MM.1S (cell line): ENCODE data around the gene TRIM54.

ENCODE experiments used
- DNase-seq: peaks from one replicate; pipeline ENCODE4 v3.0.0-alpha.2; 2015
- H2AFZ ChIP-seq: fragments of 300-600 bp; sonication (generic); 2 replicates; pipeline ENCODE4 v1.6.0; 2016; ENCODE audit warnings: antibody characterized with exemption, low read length
- H3F3A ChIP-seq: fragments of 300-600 bp; sonication (generic); 2 replicates; pipeline ENCODE4 v1.6.1; 2016; ENCODE audit warnings: mild to moderate bottlenecking, antibody characterized with exemption, low read length, moderate library complexity, mixed read lengths; ENCODE audit not compliant: insufficient read depth
- H3K27ac ChIP-seq: fragments of 300-600 bp; sonication (generic); 2 replicates; pipeline ENCODE4 v1.5.1; 2016; ENCODE audit warnings: mild to moderate bottlenecking, low read length
- H3K27me3 ChIP-seq: fragments of 300-600 bp; sonication (generic); replicated peaks from 2 replicates; pipeline ENCODE4 v1.6.0; 2016; ENCODE audit warnings: low read length; ENCODE audit not compliant: insufficient read depth
- H3K36me3 ChIP-seq: fragments of 300-600 bp; sonication (generic); replicated peaks from 2 replicates; pipeline ENCODE4 v1.6.1; 2016; ENCODE audit warnings: mild to moderate bottlenecking, low read length, mixed read lengths; ENCODE audit not compliant: insufficient read depth
- H3K4me1 ChIP-seq: fragments of 300-600 bp; sonication (generic); 2 replicates; pipeline ENCODE4 v1.6.1; 2016; ENCODE audit warnings: low read length, mixed read lengths
- H3K4me2 ChIP-seq: fragments of 300-600 bp; sonication (generic); 2 replicates; pipeline ENCODE4 v1.6.0; 2016; ENCODE audit warnings: low read depth, low read length
- H3K4me3 ChIP-seq: fragments of 300-600 bp; sonication (generic); 2 replicates; pipeline ENCODE4 v1.5.1; 2016; ENCODE audit warnings: low read length, mixed read lengths
- H3K79me2 ChIP-seq: fragments of 300-600 bp; sonication (generic); 2 replicates; pipeline ENCODE4 v1.6.1; 2016; ENCODE audit warnings: mixed run types, low read length, mixed read lengths
- H3K9ac ChIP-seq: fragments of 300-600 bp; sonication (generic); 2 replicates; pipeline ENCODE4 v1.6.1; 2016; ENCODE audit warnings: low read length, mixed read lengths
- H3K9me2 ChIP-seq: fragments of 300-600 bp; sonication (generic); replicated peaks from 2 replicates; pipeline ENCODE4 v1.6.1; 2016; ENCODE audit warnings: mild to moderate bottlenecking, low read length, mixed read lengths; ENCODE audit not compliant: insufficient read depth
- H3K9me3 ChIP-seq: fragments of 300-600 bp; sonication (generic); replicated peaks from 2 replicates; pipeline ENCODE4 v1.6.1; 2016; ENCODE audit warnings: mild to moderate bottlenecking, low read length, mixed read lengths; ENCODE audit not compliant: insufficient read depth
- H4K20me1 ChIP-seq: fragments of 300-600 bp; sonication (generic); 2 replicates; pipeline ENCODE4 v1.6.1; 2016; ENCODE audit warnings: mild to moderate bottlenecking, low read length, moderate library complexity, mixed read lengths; ENCODE audit not compliant: insufficient read depth
- CTCF ChIP-seq: fragments of 300-600 bp; sonication (generic); IDR thresholded peaks from 2 replicates; pipeline ENCODE4 v1.5.1; 2016; ENCODE audit warnings: antibody characterized with exemption, low read length, mixed read lengths
- EZH2 ChIP-seq: fragments of 300-600 bp; sonication (generic); optimal IDR thresholded peaks from 2 replicates; pipeline ENCODE3; 2017; ENCODE audit warnings: low read depth, mild to moderate bottlenecking, antibody characterized with exemption, low read length, mixed read lengths
- EZH2phosphoT487 ChIP-seq: fragments of 300-600 bp; sonication (generic); IDR thresholded peaks from 2 replicates; pipeline ENCODE4 v1.6.1; 2018; ENCODE audit warnings: antibody characterized with exemption, low read length

TRIM54 gene

GRCh38 chr2:27243391-27244130, 38.7 kb upstream of the TRIM54 start:
- no peak for DNase-seq
- 0 out of 2 replicates have a peak, but pooled peaks cover 5% of the 10 kb centered on the region for H3K36me3 ChIP-seq
- TF ChIP-seq EZH2phosphoT487 (no peak), EZH2 (no peak), CTCF (no peak)

DNA sequence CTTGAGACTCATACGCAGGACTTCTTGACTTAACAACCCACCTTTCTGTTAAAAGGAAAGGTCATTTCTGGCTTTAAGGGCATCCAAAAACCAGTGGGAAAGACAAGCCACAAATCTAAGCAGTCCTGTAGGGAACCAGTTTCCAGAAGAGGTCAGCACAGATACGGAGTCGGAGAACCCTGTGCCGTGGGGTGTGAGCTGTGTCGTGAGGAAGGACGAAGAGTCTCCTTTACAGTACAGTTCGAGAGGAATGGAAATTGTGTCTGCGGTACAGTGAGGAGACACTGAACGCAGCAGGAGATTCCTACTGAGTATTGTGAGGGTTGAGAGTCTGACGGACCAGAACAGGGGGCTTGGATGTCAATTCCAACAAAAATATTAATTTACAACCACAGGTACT, 37.1 kb upstream of the TRIM54 start:
- Histone ChIP-seq H3K27ac (no peak overlapping the region), H3K27me3 (no peaks in the 10 kb centered on the region), H4K20me1 (no peaks in the 10 kb centered on the region), H2AFZ (no peak overlapping the region), H3K79me2 (no peaks in the 10 kb centered on the region), H3F3A (no peaks in the 10 kb centered on the region), H3K4me1 (no peaks in the 10 kb centered on the region), H3K9me3 (no peaks in the 10 kb centered on the region), H3K9ac (no peak overlapping the region), H3K4me3 (no peak overlapping the region), H3K9me2 (no peaks in the 10 kb centered on the region), H3K36me3 (0 out of 2 replicates have a peak, but pooled peaks cover 5% of the 10 kb centered on the region), H3K4me2 (no peak overlapping the region)
- TF ChIP-seq EZH2phosphoT487 (no peak), CTCF (no peak), EZH2 (no peak)
- DNase-seq, result no peak

More at GRCh38 chr2:27243391-27244130, 38.7 kb upstream of the TRIM54 start:
- Histone ChIP-seq H3K4me1 (no peaks in the 10 kb centered on the region), H3K9ac (no peak overlapping the region), H3F3A (no peaks in the 10 kb centered on the region), H3K79me2 (no peaks in the 10 kb centered on the region), H3K4me2 (no peak overlapping the region), H3K4me3 (no peak overlapping the region), H3K9me2 (no peaks in the 10 kb centered on the region), H3K27me3 (no peaks in the 10 kb centered on the region), H4K20me1 (no peaks in the 10 kb centered on the region), H2AFZ (no peak overlapping the region), H3K27ac (no peak overlapping the region), H3K9me3 (no peaks in the 10 kb centered on the region)

DNA sequence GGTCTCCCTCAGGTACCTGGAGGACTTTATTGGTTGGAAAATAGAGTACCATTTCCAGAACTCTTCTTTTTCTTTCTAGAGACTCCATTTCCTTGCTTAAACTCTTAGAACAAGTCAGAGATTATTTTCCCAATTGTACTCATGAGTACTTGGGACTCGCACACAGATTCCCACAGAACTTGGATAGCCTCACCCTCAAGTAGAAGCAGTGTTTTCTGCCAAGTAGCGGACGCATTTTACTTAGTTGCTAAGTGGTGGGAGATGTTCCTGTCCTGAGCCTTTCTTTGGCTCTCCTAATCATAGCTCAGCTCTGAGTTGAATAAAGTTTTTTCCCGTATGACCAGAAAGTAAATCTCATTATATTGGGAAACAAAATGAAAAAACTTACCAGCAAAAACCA, 36.6 kb upstream of the TRIM54 start:
- Histone ChIP-seq H3K9ac (no peak overlapping the region), H3K9me3 (no peaks in the 10 kb centered on the region), H4K20me1 (no peaks in the 10 kb centered on the region), H3K4me2 (no peak overlapping the region), H3K79me2 (no peaks in the 10 kb centered on the region), H3K36me3 (0 out of 2 replicates have a peak, but pooled peaks cover 5% of the 10 kb centered on the region), H3K4me3 (no peak overlapping the region), H3F3A (no peaks in the 10 kb centered on the region), H3K4me1 (no peaks in the 10 kb centered on the region), H3K27me3 (no peaks in the 10 kb centered on the region), H3K27ac (no peak overlapping the region), H3K9me2 (no peaks in the 10 kb centered on the region), H2AFZ (no peak overlapping the region)
- TF ChIP-seq EZH2 (no peak), EZH2phosphoT487 (no peak), CTCF (no peak)
- DNase-seq, result no peak
